Hippocampal formation (tissue), 2 donors: ENCODE data around the gene NDP.
"Not testable (repeated sequence)": the region's sequence is repeated elsewhere in the genome, so short reads cannot be mapped to it uniquely, and the experiment has no call there.

Experiments used
- DNase-seq, 2 donors: peaks; one replicate each; lab custom pipeline; 2025; lab: John Stamatoyannopoulos, UW

NDP gene

GRCh38 chrX:43970528-43970927 lies 2.7 kb downstream of the NDP start:
- DNase-seq, result no peak

GRCh38 chrX:43969504-43970501 lies 3.4 kb downstream of the NDP start:
- DNase-seq, result peak in 1 of 2 donors; percentile 39

GRCh38 chrX:43968359-43968781 lies 4.8 kb downstream of the NDP start:
- peak in 1 of 2 donors; percentile 10 for DNase-seq

- DNase-seq, result no peak
These were observed 8.3 kb downstream of the NDP start for GRCh38 chrX:43964936-43965335.

GRCh38 chrX:43963726-43964125 lies 9.5 kb downstream of the NDP start:
- DNase-seq, result no peak

- DNase-seq, result no peak
These were observed 10.6 kb downstream of the NDP start for GRCh38 chrX:43962636-43963035.

- no peak for DNase-seq
These were observed 11.5 kb downstream of the NDP start for GRCh38 chrX:43961699-43962098.

- DNase-seq, result peak; percentile 16 to 88
These were observed 14.7 kb downstream of the NDP start for GRCh38 chrX:43958529-43958928.

- no peak for DNase-seq
These were observed 17.2 kb downstream of the NDP start for GRCh38 chrX:43956034-43956433.

- DNase-seq, result no peak
These were observed 20.0 kb downstream of the NDP start for GRCh38 chrX:43953218-43953617.

GRCh38 chrX:43949669-43950068 lies 23.5 kb downstream of the NDP start:
- DNase-seq, result peak in 1 of 2 donors; percentile 50

GRCh38 chrX:43940816-43941474 lies 32.2 kb downstream of the NDP start:
- no peak for DNase-seq

- DNase-seq, result no peak
These were observed 33.8 kb downstream of the NDP start for GRCh38 chrX:43939187-43939926.

- DNase-seq, result not testable (repeated sequence)
These were observed 51.2 kb downstream of the NDP start for GRCh38 chrX:43922032-43922431.

GRCh38 chrX:43910772-43911171 lies 62.4 kb downstream of the NDP start:
- DNase-seq, result not testable (repeated sequence)

- no peak for DNase-seq
These were observed 63.2 kb downstream of the NDP start for GRCh38 chrX:43910012-43910411.

GRCh38 chrX:43909141-43909540 lies 64.0 kb downstream of the NDP start:
- no peak for DNase-seq

- no peak for DNase-seq
These were observed 73.0 kb downstream of the NDP start for GRCh38 chrX:43899878-43900815.
